ENCODE measurements around the gene GPR55.

DNA sequence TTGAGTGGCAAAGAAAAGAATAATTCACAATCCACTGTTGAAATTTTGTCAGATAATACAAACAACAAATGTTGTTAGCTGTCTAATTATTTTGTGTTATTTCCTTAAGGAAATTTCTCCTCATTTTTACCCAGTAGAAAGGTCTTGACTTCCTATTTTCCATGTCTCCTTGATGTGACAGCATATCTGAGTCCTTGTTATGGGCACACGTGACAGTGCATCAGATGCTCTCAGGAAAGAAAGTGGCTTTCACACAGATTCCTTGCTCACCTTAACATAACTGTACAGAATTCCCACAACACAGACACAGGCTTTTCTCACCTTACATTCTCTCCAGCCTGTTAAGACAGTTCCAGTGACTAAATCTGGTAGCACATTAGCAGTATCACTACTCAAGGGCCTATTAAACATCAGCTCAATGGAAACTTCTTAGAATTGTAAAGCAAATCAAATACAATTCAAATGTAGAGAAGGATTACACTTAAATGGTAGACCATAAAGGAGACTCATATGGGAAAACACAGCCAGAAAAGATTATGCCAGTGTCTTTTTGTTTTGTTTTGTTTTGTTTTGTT lies 30.2 kb upstream of the GPR55 start:
- TF ChIP-seq, protein P1, sequence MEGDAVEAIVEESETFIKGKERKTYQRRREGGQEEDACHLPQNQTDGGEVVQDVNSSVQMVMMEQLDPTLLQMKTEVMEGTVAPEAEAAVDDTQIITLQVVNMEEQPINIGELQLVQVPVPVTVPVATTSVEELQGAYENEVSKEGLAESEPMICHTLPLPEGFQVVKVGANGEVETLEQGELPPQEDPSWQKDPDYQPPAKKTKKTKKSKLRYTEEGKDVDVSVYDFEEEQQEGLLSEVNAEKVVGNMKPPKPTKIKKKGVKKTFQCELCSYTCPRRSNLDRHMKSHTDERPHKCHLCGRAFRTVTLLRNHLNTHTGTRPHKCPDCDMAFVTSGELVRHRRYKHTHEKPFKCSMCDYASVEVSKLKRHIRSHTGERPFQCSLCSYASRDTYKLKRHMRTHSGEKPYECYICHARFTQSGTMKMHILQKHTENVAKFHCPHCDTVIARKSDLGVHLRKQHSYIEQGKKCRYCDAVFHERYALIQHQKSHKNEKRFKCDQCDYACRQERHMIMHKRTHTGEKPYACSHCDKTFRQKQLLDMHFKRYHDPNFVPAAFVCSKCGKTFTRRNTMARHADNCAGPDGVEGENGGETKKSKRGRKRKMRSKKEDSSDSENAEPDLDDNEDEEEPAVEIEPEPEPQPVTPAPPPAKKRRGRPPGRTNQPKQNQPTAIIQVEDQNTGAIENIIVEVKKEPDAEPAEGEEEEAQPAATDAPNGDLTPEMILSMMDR (IDR thresholded peaks at IDR 0.05 in 2 of 3, conservative IDR thresholded peaks at IDR 0.05 in 1 of 3; ENCODE audit: borderline replicate concordance in 1 of 3, insufficient read depth in 1 of 3, low read depth in 2 of 3, low read length in 2 of 3), result no peak
- TF ChIP-seq CEBPB (IDR thresholded peaks at IDR 0.05; ENCODE audit: low read depth) (no peak), POLR2A (IDR thresholded peaks at IDR 0.05; ENCODE audit: borderline replicate concordance, extremely low read depth, insufficient read depth, insufficient read length) (no peak), MAX (IDR thresholded peaks at IDR 0.05) (no peak), SIN3A (IDR thresholded peaks at IDR 0.05; ENCODE audit: low read depth) (no peak), EZH2 (IDR thresholded peaks at IDR 0.05) (no peak)
- TF ChIP-seq, protein P2, sequence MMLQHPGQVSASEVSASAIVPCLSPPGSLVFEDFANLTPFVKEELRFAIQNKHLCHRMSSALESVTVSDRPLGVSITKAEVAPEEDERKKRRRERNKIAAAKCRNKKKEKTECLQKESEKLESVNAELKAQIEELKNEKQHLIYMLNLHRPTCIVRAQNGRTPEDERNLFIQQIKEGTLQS (IDR thresholded peaks at IDR 0.05), result no peak

Data from HCT116 (cell line).